Forelimb muscle (tissue), 1 donor: ENCODE measurements around the gene DDX41. TPM values are rescaled to one million over a fixed set of nuclear protein-coding genes. Genes with fewer than 3 reads are reported as not detected.

ENCODE experiments used
- DNase-seq: peaks from one replicate; pipeline ENCODE4 v3.0.0-alpha.2; 2013; ENCODE audit warnings: low read depth
- polyA plus RNA-seq: library from polyadenylated mRNA; unstranded; fragments of 120-200 nt; gene quantifications from one replicate; pipeline ENCODE4 v1.2.1, GENCODE V29; 2013; ENCODE audit not compliant: insufficient read length

DDX41 gene
- polyA plus RNA-seq, 1 donor = 46.9 TPM

- no peak for DNase-seq
Observed at GRCh38 chr5:177484902-177485549, 31.7 kb downstream of the DDX41 start.

- DNase-seq = no peak
Observed at GRCh38 chr5:177483994-177484901, 32.5 kb downstream of the DDX41 start.

GRCh38 chr5:177483042-177483441 is 33.7 kb downstream of the DDX41 start:
- no peak for DNase-seq

- no peak for DNase-seq
Observed at GRCh38 chr5:177482359-177482795, 34.4 kb downstream of the DDX41 start.

DNA sequence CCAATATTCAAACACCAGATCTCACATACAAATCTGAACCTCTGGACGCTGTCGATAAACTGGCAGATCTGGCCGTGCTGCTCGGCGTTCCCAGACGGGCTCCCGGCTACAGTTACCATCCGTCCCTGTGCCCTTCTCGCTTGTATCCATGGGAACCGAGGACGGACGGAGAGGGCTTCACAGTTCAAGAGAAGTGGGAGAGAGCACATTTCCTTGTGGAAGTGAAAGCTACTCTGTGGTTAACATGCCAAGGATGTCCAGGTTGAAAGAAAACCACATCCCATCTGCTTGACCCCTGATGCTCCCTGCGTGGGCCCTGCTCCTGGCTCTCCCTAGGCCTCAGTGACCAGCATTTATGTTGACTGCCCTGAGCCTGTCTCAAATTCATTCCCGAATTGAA is 37.0 kb downstream of the DDX41 start:
- no peak for DNase-seq

- no peak for DNase-seq
Observed at GRCh38 chr5:177478711-177479646, 37.8 kb downstream of the DDX41 start.

DNA sequence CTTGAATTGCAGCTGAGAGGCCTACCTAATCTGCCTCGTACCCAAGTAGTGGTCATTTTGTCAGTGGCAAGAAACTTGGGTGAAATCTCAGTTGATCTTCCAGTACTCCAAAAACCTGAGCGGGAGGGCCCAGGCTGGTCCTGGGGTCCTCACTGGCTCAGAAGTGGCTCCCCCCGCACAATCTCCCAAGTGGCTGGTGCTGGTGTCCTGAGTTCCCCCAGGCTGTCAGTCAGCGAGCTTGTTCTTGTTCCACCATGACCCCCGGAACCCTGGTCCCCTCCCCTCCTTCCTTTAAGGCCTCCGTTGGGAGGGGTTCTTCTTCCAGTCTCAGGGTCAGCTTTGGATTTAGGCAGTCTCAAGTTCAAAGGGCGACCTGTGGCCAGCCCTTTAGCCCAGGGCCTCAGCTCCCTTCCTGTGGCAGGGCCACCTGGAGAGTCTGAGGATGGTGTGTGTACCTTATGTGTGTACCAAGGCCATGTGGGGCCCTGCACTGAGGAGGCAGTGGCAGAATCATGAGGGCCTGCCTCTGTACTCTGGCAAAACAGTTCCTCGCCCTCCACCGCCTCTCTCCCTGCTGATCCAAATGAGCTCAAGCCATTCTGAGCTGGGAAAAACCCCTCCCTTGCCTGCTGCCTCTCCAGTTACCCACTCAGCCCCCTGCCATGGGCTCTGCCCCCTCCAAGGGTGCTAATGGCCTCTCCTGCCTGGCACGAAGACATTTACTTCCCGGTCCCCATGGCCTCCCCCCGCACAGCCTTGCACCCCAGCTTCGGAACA is 38.9 kb downstream of the DDX41 start:
- no peak for DNase-seq

DNA sequence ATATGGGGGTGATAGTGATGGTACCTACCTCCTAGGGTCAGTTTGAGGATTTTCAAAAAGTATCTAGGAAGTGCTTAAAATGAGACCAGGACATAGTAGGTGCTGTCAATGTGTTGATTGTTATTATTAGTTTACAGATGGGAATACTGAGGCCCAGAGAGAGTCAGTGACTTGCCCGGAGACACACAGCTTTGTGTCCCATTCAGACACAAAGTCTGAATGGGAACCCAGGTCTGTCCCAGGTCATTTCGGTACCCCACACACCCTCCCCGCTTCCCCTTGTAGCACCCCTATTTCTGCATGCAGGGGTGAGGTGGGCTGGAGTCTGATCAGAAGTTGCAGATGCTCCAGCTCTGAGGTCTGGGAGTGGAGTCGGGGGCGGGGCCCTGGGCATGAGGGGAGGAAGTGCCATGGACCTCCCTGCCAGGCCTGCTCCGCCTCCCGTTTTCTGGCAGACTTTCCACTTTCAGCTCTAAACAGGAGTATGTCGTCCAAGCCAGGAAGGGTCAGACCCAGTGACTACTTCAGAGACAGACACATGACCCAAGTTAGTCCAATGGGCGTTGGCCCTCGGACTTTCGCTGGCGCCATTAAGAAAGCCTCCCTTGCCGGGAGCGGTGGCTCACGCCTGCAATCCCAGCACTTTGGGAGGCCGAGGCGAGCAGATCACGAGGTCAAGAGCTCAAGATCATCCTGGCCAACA is 40.1 kb downstream of the DDX41 start:
- no peak for DNase-seq

- DNase-seq = no peak
Observed at GRCh38 chr5:177475563-177476427, 41.0 kb downstream of the DDX41 start.

- no peak for DNase-seq
Observed at GRCh38 chr5:177474846-177475562, 41.8 kb downstream of the DDX41 start.

- no peak for DNase-seq
Observed at GRCh38 chr5:177474002-177474476, 42.7 kb downstream of the DDX41 start.

DNA sequence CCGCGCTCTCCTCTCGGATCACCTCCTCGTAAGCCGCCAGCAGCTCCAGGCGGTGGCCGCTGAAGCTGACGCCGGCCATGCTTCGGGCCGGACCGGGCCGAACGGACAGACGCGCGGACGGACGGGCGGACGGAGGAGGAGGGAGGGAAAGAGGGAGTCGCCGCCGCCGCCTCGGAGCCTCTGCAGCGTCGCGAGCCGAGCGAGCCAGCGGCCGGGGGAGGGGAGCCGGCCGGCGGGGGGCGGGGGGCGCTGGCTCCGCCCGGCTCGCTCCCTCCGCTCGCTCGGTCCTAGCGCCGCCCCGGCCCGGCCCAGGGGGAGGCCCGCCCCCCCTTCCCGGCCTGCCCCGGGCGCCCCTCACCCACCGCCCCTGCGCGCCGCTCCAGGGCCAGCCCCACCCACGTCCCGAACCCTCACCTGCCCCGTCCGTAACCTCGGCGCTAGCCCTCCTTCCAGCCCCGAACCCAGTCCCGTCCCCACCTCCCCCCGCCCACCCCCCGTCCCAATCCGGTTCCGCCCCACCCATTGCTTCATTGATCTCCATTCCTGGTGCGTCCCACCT is 43.2 kb downstream of the DDX41 start, which contains the start of gene DBN1:
Gene DBN1 (minus strand): TSS at position 192 of the 559 bp plus-strand sequence. CDS start 113 bp downstream, at position 79.
- DNase-seq = no peak

DNA sequence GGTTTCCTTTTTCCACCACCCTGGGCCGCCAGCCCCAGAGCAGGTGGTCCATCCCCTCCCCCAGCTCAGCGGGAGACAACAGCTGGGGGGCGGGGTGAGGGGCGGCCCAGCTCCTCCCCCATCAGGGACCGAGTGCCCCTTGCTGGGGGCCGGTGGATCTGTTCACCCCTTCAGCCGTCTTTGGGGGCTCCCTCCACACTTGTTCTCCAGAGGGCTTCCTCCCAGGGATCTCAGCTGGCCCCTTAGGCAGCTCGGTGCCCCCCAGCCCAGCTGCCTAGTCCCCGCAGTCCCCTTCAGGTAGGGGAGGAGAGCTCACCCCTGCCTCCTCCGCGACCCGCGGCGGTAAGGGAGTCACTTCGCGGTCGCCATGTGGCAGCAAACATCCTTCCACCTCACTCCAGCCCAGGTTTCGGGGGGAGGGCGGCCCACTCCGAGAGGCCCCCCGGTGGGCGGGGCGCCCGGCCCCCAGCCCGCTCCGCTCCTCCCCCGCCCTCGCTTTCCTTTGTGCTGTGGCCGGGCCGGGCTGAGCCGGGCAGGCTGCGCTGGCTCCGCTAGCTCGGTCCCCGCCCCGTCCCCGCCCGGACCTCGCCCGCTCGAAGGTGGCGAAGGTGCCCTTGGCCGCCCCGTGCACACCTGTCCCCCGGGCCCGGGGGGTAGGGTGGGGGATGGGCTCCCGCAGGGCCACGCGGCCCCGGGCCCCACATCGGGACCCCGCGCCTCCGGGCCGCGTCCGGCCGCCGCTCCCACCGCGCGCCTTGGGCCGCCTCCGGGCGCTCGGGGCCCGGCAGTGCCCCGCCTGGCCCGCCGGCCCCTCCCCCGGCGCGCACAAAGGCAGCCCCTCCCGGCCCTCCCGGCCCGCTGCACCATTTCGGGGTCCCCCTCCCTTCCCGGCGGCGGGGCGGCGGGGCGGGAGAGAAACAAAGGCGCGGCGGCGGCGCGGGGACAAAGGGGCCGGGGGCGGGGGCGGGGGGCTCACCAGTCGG is 44.0 kb downstream of the DDX41 start:
- DNase-seq = no peak

DNA sequence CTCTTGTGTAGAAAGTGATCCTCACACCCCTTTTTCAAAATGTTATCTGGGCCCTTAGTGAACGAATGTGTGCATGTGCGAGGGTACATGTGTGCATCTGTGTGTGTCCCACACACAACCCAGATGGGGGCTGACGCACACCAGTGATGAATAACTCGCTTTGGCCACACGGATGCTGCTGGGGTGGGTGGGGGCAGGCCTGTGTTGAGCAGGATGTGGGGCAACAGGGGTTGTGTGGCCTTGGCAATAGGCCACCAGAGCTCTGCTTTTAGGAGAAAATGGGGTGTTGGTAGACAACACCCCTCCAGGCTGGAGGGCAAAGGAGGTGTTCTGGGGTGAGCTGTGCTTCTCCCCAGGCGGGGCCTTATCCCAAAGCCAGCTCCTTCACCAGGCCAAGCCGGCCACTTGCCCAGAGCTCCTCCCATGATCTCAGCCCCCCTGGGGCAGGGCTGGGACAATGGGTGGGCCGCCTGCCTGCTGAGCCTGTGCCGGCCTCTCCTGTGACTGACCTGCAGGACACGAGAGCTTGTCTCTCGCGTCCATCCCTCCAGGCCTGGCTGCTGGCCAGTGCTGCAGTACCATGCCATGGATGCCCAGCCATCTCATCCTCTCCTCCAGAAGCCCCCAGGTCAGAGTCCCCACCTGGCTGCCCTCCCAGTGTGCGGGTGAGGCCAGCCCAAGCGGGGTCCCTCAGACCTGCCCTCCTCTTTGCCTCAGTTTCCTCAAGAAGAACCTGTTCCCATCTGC is 45.0 kb downstream of the DDX41 start:
- no peak for DNase-seq

DNA sequence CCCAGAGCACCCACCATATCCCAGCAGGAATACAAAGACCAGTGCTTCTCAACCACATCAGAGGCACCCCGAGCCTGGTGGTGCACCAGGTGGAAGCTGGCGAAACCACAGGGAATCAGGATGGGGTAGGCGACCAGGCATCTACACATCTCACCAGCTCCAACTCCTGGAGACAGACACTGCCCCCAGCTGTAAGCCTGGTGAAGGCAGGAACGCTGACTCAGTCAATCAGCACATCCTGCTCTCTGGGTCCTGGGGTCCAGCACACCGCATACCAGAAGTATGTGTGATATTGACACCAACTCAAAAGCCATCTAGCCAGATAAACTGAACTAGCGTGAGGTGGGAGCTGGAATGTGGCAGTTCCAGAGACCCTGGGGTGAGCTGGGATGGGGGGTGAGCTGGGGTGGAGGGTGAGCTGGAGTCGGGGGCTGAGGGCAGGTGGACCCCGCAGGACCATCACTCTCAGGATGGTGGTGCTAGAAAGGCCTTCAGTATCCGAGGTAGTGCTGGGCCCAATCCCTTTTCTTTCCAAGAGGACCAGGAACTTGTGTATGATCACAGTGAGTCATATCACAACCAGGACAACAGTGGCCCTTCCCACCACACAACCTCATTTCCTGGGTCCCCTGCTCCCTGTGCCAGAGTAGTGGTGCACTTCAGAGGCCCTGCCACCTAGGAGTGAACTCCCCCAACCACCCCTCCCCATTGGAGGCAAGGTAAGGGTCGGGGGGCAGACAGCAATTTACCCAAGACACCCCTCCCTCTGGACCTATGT is 45.8 kb downstream of the DDX41 start:
- no peak for DNase-seq
